Psoas muscle (tissue), 8 donors: ENCODE measurements around the gene EIF5B. TPM values are rescaled to one million over a fixed set of nuclear protein-coding genes. Genes with fewer than 3 reads are reported as not detected.

Source experiments
- ATAC-seq, 4 donors: fragments of 200-7000 bp; cut with Tn5 transposase; one replicate each; pipeline ENCODE4 v1.9.1; 2020; ENCODE audit warnings: moderate library complexity in 3 of 4, mild to moderate bottlenecking in 2 of 4
- DNase-seq, 2 donors: peaks; one replicate each; pipeline ENCODE4 v3.0.0-alpha.2; 2020
- H3K27ac ChIP-seq: fragments of 200-600 bp; one replicate; pipeline ENCODE4 v1.8.0; 2022
- H3K27me3 ChIP-seq, 3 donors: fragments of 200-600 bp in 1 of 3; one replicate each; pipeline versions ENCODE4 v1.6.1 to v1.8.0; 2013 to 2022; ENCODE audit warnings: low read length in 2 of 3, mild to moderate bottlenecking in 2 of 3, moderate library complexity in 1 of 3; ENCODE audit not compliant: insufficient read depth in 3 of 3
- H3K36me3 ChIP-seq, 2 donors: fragments of 200-600 bp in 1 of 2; one replicate each; pipeline versions ENCODE4 v1.6.1 to v1.8.0; 2013 to 2022; ENCODE audit warnings: low read depth in 1 of 2, mild to moderate bottlenecking in 1 of 2, moderate library complexity in 1 of 2; ENCODE audit not compliant: insufficient read depth in 1 of 2
- H3K4me1 ChIP-seq: fragments of 200-600 bp; one replicate; pipeline ENCODE4 v1.8.0; 2022
- H3K4me3 ChIP-seq: fragments of 200-600 bp; one replicate; pipeline ENCODE4 v1.8.0; 2022; ENCODE audit warnings: mild to moderate bottlenecking
- H3K9me3 ChIP-seq: fragments of 200-600 bp; one replicate; pipeline ENCODE4 v1.8.0; 2022
- CTCF ChIP-seq: fragments of 200-600 bp; IDR thresholded peaks from one replicate; pipeline ENCODE4 v1.8.0; 2022; ENCODE audit warnings: antibody characterized with exemption
- WGBS, 3 donors: extraction: QIAGEN DNeasy Blood & Tissue Kit; methylation state at CpG; one replicate each; pipeline versions ENCODE4 v1.1.6 to v1.1.7; 2013; 5-methylcytosine and 5-hydroxymethylcytosine counted together
- intact Hi-C, 2 donors: fragments of 100-400 bp; cut with DNase I; formaldehyde crosslinking; loops; one replicate each; pipeline versions ENCODE4 v1.11.0 to v1.14.2; 2022
- polyA plus RNA-seq, 3 donors: library from polyadenylated mRNA; stranded (reverse); fragments of 200-250 nt; gene quantifications; one replicate each; pipeline ENCODE4 v1.2.3, GENCODE V29; 2013
- total RNA-seq, 4 donors: library from RNA; stranded (reverse); fragmentation: NEBNext Ultra II Directional in 2 of 4; extraction: Animal tissue kit (Norgen Biotek cat#: 25700) in 2 of 4; gene quantifications; one replicate each; pipeline versions ENCODE4 v1.2.1 to v1.2.4, GENCODE V29; 2021 to 2023
- donor health status: healthy with polysubstance abuse.
- donor health status: DM: no; HTN: no; CAD: no; lungs with moderate emphysema.
- donor health status: Bipolar disorder and iron deficiency.
- donor health status: healthy.
- donor health status: DM: yes; HTN: yes; CAD: no.
- donor health status: DM: no; HTN: no; CAD: no.
- donor health status: DM: no; HTN: no; CAD: no.
- donor health status: DM: yes; HTN: yes; CAD: no.

Gene EIF5B
- total and polyA plus RNA-seq, 7 donors = 54.2 to 117 (median 81.0) TPM

- intact Hi-C loops = no loop called here
- 83 to 88% (median 85%) methylated on average over 4 of the region's 4 CpGs for WGBS, 3 donors
- ATAC-seq (no peak), DNase-seq (no peak)
- peaks cover 17% of the 10 kb centered on the region for H3K4me1 ChIP-seq
- H3K9me3 ChIP-seq = no peaks in the 10 kb centered on the region
- H3K36me3 ChIP-seq = peaks cover 33 to 100% of the 10 kb centered on the region in 2 donors
- no peak for TF ChIP-seq CTCF
- no peak overlapping the region for H3K27ac ChIP-seq
- no peaks in the 10 kb centered on the region for H3K27me3 ChIP-seq
- no peak overlapping the region for H3K4me3 ChIP-seq
Measured at GRCh38 chr2:99401841-99402240, 64.7 kb downstream of the EIF5B start.

DNA sequence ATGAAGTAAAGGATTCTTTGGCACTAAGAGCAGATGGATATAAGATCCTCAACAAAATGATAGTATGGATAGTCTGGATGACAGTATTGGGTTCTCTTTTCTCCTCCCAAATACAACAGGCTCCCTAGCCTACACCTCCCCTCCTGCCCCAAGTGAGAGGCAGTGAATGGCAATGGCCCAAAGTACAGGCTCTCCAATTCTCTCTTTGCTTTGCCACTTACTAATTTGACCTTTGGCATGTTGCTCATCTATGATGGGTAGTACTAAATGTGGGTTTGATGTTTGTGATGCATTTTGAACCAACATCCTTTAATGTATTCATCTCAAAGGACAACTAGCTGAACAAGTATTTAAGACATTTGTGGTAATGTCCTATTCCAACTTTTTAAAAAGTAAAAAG lies 65.9 kb downstream of the EIF5B start:
- Histone ChIP-seq H3K27me3 (no peaks in the 10 kb centered on the region), H3K4me1 (peaks cover 17% of the 10 kb centered on the region), H3K9me3 (no peaks in the 10 kb centered on the region), H3K27ac (no peak overlapping the region), H3K4me3 (no peak overlapping the region), H3K36me3 (peaks cover 28 to 100% of the 10 kb centered on the region in 2 donors)
- intact Hi-C loops = no loop called here
- TF ChIP-seq CTCF = no peak
- DNase-seq (no peak), ATAC-seq (no peak)

DNA sequence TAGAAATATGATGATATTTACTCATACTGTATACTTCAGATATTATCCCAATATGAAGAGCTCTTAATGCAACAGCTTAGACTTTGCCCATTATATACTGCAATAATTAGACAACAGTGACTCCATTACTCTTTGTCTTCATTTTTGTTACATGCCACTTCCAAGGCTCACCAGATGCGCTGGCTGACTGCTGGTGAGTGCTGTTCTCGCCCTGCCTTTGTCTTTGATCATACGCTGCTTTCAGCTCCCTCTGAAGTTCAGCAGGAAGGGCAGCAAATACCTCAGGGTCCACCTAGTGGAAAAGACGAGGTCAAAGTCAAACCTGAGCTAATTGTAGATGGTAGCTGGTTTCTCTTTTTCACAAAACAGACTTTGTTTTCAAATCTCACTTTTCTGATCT lies 66.3 kb downstream of the EIF5B start:
- WGBS, 3 donors = 66 to 71% (median 67%) methylated on average over 4 of the region's 4 CpGs
- H3K27ac ChIP-seq = no peak overlapping the region
- ATAC-seq = peak in 3 of 4 donors; percentile 28 to 44 (median 37)

GRCh38 chr2:99404039-99404796 lies 67.0 kb downstream of the EIF5B start:
- H3K4me3 ChIP-seq = no peak overlapping the region
- peaks cover 19 to 100% of the 10 kb centered on the region in 2 donors for H3K36me3 ChIP-seq
- 60 to 81% (median 68%) methylated on average over 8 of the region's 8 CpGs for WGBS, 3 donors
- no peaks in the 10 kb centered on the region for H3K9me3 ChIP-seq
- no peak overlapping the region for H3K27ac ChIP-seq
- TF ChIP-seq CTCF = no peak
- intact Hi-C loops = no loop called here
- peaks cover 10% of the 10 kb centered on the region for H3K4me1 ChIP-seq
- ATAC-seq (peak; percentile 24 to 71 (median 52)), DNase-seq (no peak)
- no peaks in the 10 kb centered on the region for H3K27me3 ChIP-seq

More for the DNA sequence above, 66.3 kb downstream of the EIF5B start:
- Histone ChIP-seq H3K36me3 (peaks cover 24 to 100% of the 10 kb centered on the region in 2 donors), H3K4me1 (peaks cover 16% of the 10 kb centered on the region), H3K27me3 (no peaks in the 10 kb centered on the region), H3K9me3 (no peaks in the 10 kb centered on the region), H3K4me3 (no peak overlapping the region)
- no peak for TF ChIP-seq CTCF
- intact Hi-C loops = no loop called here
- DNase-seq = no peak
